ENCODE measurements around the gene LRP1.

The LRP1 gene

GRCh38 chr12:57215065-57215464 is 86.8 kb downstream of the LRP1 start:
- TF ChIP-seq Cebpa-rat (IDR thresholded peaks at IDR 0.05): no peak
- peaks cover 47 to 78% (median 71%) of the 10 kb centered on the region in 10 experiments for H3K4me1 ChIP-seq
- no peak overlapping the region for H3K27ac ChIP-seq
- H3K4me3 ChIP-seq: no peak overlapping the region; a peak in 1 of 20 replicates
- H3K4me2 ChIP-seq: peak overlapping the region in 7 of 11 experiments; percentile 81 to 100 (median 99); a peak in 9 of 22 replicates
- no peak overlapping the region for H3K9ac ChIP-seq
- H3K36me3 ChIP-seq: peaks cover 0 to 34% (median 0%) of the 10 kb centered on the region in 11 experiments; a peak in 10 of 22 replicates
- peaks cover 65 to 68% (median 67%) of the 10 kb centered on the region in 11 experiments for H3K27me3 ChIP-seq
- H4K20me1 ChIP-seq: peaks cover 49 to 96% (median 60%) of the 10 kb centered on the region in 11 experiments
- H3K9me3 ChIP-seq (replicated peaks in 1 of 11): no peaks in the 10 kb centered on the region

- Histone ChIP-seq H3K9me3 (replicated peaks in 1 of 11) (no peaks in the 10 kb centered on the region), H3K4me2 (peak overlapping the region; percentile 88 to 100 (median 98)), H3K4me1 (peaks cover 47 to 72% (median 66%) of the 10 kb centered on the region in 10 experiments), H3K9ac (peak overlapping the region in 2 of 11 experiments; percentile 19 to 22; a peak in 2 of 22 replicates), H4K20me1 (peaks cover 44 to 92% (median 56%) of the 10 kb centered on the region in 11 experiments), H3K27ac (no peak overlapping the region), H3K27me3 (peaks cover 71 to 74% (median 73%) of the 10 kb centered on the region in 11 experiments), H3K36me3 (peaks cover 0 to 29% (median 0%) of the 10 kb centered on the region in 11 experiments; a peak in 10 of 22 replicates), H3K4me3 (peak overlapping the region; percentile 47 to 71 (median 60))
- TF ChIP-seq Cebpa-rat (IDR thresholded peaks at IDR 0.05): no peak
Observed at GRCh38 chr12:57215668-57216013, 87.4 kb downstream of the LRP1 start.

- no peak within 1 kb of the TSS for H3K27ac ChIP-seq
- peaks cover 47 to 66% (median 60%) of the 10 kb centered on the region in 10 experiments for H3K4me1 ChIP-seq
- peak within 1 kb of the TSS; percentile 88 to 100 (median 98) for H3K4me2 ChIP-seq
- peaks cover 0 to 22% (median 0%) of the 10 kb centered on the region in 11 experiments; a peak in 10 of 22 replicates for H3K36me3 ChIP-seq
- H4K20me1 ChIP-seq: peaks cover 41 to 92% (median 61%) of the 10 kb centered on the region in 11 experiments
- no peak for TF ChIP-seq Cebpa-rat (IDR thresholded peaks at IDR 0.05)
- peak within 1 kb of the TSS; percentile 47 to 71 (median 60) for H3K4me3 ChIP-seq
- H3K9ac ChIP-seq: peak within 1 kb of the TSS in 9 of 11 experiments; percentile 22 to 63 (median 41); a peak in 13 of 22 replicates
- no peaks in the 10 kb centered on the region for H3K9me3 ChIP-seq (replicated peaks in 1 of 11)
- peaks cover 77 to 80% (median 79%) of the 10 kb centered on the region in 11 experiments for H3K27me3 ChIP-seq
Observed at GRCh38 chr12:57216014-57216911, 88.0 kb downstream of the LRP1 start, which contains the start of gene NXPH4. NXPH4 (plus strand) TSS chr12:57216794; CDS start chr12:57216970, 176 bp downstream.

- no peak for TF ChIP-seq Cebpa-rat (IDR thresholded peaks at IDR 0.05)
- Histone ChIP-seq H3K9ac (peak overlapping the region in 9 of 11 experiments; percentile 1 to 63 (median 41); a peak in 12 of 22 replicates), H3K27ac (no peak overlapping the region), H3K36me3 (peaks cover 0 to 13% (median 0%) of the 10 kb centered on the region in 11 experiments; a peak in 10 of 22 replicates), H3K27me3 (peaks cover 86 to 89% (median 88%) of the 10 kb centered on the region in 11 experiments), H3K4me3 (peak overlapping the region; percentile 47 to 71 (median 60)), H3K4me1 (peaks cover 48 to 60% (median 53%) of the 10 kb centered on the region in 10 experiments), H4K20me1 (peaks cover 32 to 92% (median 67%) of the 10 kb centered on the region in 11 experiments), H3K9me3 (replicated peaks in 1 of 11) (no peaks in the 10 kb centered on the region), H3K4me2 (peak overlapping the region; percentile 88 to 100 (median 98))
Observed at GRCh38 chr12:57216921-57217879, 88.9 kb downstream of the LRP1 start.

- Histone ChIP-seq H3K27me3 (peaks cover 97 to 100% (median 99%) of the 10 kb centered on the region in 11 experiments), H4K20me1 (peaks cover 24 to 94% (median 68%) of the 10 kb centered on the region in 11 experiments; a peak in 21 of 22 replicates), H3K27ac (no peak overlapping the region), H3K4me1 (peaks cover 43 to 53% (median 48%) of the 10 kb centered on the region in 10 experiments), H3K4me2 (peak overlapping the region in 3 of 11 experiments; percentile 98 to 100 (median 99); a peak in 1 of 22 replicates), H3K4me3 (no peak overlapping the region), H3K9ac (no peak overlapping the region), H3K36me3 (peaks cover 0 to 5% (median 0%) of the 10 kb centered on the region in 11 experiments; a peak in 1 of 22 replicates), H3K9me3 (replicated peaks in 1 of 11) (no peaks in the 10 kb centered on the region)
- no peak for TF ChIP-seq Cebpa-rat (IDR thresholded peaks at IDR 0.05)
Observed at GRCh38 chr12:57218030-57218853, 90.0 kb downstream of the LRP1 start.

GRCh38 chr12:57219205-57219992 is 91.1 kb downstream of the LRP1 start:
- no peaks in the 10 kb centered on the region for H3K9me3 ChIP-seq (replicated peaks in 1 of 11)
- no peak overlapping the region for H3K9ac ChIP-seq
- H3K4me1 ChIP-seq: peaks cover 35 to 53% (median 48%) of the 10 kb centered on the region in 10 experiments
- peaks cover 13 to 94% (median 77%) of the 10 kb centered on the region in 11 experiments; a peak in 21 of 22 replicates for H4K20me1 ChIP-seq
- no peak overlapping the region for H3K4me3 ChIP-seq
- H3K27ac ChIP-seq: no peak overlapping the region
- no peak overlapping the region for H3K4me2 ChIP-seq
- H3K36me3 ChIP-seq: no peaks in the 10 kb centered on the region
- H3K27me3 ChIP-seq: peaks cover 100% of the 10 kb centered on the region in 11 experiments
- TF ChIP-seq Cebpa-rat (IDR thresholded peaks at IDR 0.05): no peak

Data from BLaER1 treated with 17β-estradiol and CSF1 and Interleukin-3, amounts not matched to agents 10 nM and 100 nM (cell line).